DMS79 (cell line): ENCODE results near the gene YTHDF1.

Source experiments
- DNase-seq: peaks from one replicate; lab custom pipeline; 2025; lab: John Stamatoyannopoulos, UW

Gene YTHDF1

GRCh38 chr20:63185215-63185796 is 30.6 kb downstream of the YTHDF1 start:
- DNase-seq, result no peak

DNA sequence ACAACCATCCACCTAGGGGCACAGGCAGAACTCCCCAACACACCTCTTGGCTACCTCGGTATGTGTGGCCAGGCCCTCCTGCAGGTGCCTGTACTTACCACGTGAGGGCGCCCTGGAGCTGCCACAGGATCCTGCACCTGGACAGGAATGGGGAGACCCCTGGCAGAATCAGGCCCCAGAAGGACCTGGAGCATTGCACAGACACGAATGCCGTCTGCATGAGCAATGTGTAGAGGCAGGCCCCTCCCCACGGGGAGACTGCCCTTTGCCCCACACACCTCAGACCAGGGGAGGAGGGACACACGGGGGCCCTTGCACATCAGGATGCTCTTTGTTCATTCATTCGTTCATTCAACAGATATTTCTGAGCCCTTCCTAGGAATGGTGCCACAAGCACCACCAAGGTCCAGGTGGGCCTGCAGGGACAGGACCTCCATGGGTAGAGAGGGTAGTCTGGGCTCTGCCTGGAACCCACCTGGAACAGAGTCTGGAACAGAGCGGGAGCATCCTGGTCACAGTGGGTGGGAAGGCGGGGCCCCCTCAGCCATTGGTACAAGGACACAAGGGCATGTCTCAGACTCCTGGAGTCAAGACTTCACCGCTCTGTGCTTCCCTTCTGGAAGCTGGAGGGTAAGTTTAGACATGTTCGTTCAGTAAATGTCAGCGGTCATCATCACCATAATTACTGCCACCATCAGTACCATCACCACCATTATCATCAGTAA is 32.3 kb downstream of the YTHDF1 start:
- peak; percentile 51 for DNase-seq

DNA sequence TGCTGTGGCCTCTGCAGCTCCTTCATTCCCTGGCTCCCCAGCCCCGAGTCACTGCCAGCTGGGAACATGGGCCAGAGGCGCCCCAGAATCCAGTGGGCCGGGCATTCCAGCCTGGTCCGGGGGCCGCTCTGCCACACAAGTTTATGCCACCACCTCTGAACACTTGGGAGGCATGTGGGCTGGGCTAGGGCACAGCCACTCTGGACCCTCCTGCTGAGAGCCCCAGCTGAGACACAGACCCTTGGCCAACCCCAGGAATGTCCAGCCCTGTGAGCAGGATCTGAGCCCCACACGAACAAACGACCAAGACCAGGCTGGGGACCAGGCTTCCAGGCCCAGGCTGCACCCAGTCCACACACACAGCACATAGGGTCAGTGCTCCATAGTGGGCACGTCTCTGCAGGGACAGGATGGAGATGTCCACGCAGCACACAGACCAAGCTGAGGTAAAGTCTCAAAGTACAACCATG is 33.0 kb downstream of the YTHDF1 start:
- no peak for DNase-seq

DNA sequence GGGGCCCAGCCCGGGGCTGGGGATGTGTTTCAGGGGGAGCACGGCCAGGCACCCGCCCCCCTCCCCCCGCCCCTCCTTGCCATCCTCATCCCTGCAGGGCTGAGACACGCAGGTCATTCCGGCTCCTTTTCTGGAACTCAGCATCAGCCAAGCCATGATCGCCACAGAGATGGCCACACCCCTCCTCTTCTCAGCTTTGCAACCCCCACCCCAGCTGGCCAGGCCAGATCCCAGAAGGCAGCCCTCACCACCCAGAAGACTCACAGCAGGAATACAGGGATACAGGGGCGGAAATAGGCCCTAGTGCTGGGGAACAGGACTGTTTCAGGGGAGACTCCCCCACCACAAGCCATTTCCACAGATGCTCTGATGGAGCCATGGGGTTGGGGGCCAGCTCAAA is 33.5 kb downstream of the YTHDF1 start:
- no peak for DNase-seq

GRCh38 chr20:63181226-63181625 is 34.7 kb downstream of the YTHDF1 start:
- DNase-seq, result no peak

DNA sequence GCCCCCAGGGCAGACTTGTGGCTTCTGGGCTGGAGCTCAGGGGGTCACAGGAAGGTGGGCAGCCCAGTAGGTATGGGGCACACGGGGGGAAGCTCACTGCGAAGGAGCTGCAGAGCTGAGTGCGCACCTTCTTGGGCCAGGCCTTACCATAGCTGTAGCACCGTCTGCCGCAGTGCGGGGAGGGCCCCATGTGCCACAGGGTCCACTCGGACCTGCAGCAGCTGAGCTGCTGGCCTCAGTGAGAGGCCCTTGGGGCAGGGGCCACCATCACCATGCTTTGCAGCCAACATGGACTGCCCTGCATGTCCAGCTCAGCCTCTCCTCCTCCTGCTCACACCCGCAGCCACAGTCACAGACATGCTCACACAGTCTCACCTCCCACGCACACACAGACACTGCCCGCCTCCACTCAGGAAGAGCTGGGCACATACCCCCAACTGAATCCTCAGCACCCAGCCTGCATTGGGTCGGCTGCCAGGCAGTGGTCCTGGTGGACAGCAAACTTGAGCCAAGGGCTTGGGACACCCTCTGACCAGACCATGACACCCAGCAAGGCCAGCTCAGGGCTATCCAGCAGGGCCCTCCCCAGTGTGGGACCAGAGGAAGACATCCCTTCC is 35.3 kb downstream of the YTHDF1 start:
- no peak for DNase-seq

DNA sequence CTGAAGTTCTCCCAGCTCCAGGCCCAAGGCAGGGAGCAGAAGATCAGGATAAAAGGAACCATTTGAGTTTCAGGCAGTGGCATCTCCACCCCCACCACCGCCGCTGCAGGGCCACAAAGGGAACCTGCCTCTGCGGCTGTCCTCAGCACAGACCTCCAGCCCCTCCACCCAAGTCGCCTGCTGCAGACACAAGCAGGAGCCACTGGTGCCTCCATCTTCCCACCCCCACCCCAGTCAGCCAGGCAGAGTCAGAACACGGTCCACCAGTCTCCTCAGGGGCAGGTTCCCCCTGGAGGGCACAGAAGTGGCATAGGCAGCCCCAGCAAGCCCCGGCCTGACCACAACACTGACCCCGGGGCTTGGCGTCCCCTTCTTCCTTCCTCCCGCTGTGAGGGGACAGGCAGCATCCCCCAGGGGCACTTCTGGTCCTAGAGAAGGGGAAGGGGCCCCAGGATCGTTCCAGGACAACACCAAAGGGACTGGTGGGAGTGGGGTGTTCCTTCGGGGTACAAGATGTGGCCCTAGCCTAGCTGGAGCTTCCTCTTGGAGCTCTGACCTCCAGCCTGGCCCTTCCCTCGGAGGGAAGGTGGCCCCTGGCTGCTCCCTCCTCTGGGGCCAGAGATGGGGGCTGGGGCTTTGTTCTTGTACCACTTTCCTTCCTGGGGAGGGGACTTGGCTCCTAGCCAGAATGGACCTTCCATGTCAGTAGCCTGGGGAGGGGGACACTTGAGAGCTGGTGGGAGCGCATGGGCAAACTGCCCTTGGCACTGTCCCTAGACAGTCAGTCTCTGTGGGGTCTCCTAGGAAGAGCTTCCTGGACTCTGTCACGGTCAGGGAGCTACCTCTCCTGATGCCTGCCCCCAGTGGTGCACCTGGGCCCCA is 36.0 kb downstream of the YTHDF1 start:
- DNase-seq, result no peak

- peak; percentile 55 for DNase-seq
These were observed 36.8 kb downstream of the YTHDF1 start for GRCh38 chr20:63178889-63179686.

DNA sequence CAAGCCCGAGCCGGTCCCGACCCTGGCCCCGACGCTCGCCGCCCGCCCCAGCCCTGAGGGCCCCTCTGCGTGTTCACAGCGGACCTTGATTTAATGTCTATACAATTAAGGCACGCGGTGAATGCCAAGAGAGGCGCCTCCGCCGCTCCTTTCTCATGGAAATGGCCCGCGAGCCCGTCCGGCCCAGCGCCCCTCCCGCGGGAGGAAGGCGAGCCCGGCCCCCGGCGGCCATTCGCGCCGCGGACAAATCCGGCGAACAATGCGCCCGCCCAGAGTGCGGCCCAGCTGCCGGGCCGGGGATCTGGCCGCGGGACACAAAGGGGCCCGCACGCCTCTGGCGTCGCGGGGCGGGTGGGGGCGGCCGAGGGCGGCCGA is 37.5 kb downstream of the YTHDF1 start:
- no peak for DNase-seq

DNA sequence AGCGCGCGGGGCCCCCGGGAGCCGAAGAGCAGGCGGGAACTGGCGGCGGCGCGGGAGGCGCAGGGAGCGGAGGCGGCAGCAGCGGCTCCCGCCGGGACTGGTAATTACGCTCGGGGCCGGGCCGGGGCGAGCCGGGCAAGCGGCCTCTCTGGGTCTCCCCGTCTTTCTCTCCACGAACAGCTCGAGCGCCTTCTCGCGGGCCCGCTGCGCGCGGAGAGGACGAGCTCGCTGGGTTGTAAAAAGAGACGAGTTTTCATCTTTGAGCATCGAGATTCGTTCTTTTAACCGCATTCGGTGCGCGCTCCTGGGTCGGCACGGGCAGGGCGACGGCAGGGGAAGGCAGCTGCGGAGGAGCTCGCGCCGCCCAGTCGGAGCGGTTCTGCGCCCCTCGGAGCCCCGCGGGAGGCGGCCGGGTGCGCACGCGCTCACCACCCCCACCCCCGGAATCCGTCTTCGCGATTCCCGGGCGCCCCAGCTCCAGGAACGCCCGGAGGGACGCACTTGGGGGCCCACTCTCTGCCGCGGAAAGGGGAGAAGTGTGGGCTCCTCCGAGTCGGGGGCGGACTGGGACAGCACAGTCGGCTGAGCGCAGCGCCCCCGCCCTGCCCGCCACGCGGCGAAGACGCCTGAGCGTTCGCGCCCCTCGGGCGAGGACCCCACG is 38.0 kb downstream of the YTHDF1 start:
- DNase-seq, result no peak

- no peak for DNase-seq
These were observed 38.7 kb downstream of the YTHDF1 start for GRCh38 chr20:63177134-63177784.

- no peak for DNase-seq
These were observed 39.4 kb downstream of the YTHDF1 start for GRCh38 chr20:63176427-63177133.

GRCh38 chr20:63176034-63176426 is 39.9 kb downstream of the YTHDF1 start:
- no peak for DNase-seq

- no peak for DNase-seq
These were observed 40.7 kb downstream of the YTHDF1 start for GRCh38 chr20:63175038-63175895.

DNA sequence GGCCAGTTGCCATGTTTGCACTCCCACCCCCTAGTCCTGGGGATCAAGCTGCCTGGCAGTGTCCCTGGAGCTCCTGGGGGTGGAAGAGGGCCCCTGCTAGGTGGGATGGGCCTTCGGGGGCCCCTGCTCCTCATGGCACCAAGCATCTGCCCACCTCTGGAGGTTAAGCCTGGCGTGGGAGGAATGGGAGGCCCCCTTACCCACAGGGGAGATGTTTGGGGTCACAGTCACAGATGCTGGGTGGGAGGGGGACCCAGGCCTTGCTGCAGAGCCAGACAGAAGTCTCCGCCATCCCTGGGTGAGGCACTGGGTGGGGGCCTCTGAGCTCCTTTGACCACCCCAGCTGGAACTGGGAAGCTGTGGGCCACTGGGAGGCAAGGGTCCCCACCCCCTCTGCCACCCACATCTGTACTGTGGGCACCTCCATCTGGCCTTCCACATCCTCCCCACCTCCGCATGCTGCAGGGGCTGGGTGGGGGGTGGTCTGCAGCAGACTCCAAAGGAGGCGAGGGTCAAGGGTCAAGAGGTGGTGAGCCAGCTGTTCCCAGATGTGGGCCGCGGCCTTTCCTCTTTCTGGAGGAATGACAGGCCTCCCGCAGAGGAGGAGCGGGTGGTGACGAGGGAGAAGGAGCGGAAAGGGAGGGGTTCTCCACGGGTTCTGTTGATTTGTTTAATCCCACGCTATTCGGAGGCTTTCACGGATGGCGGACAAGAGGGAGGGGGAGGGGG is 41.5 kb downstream of the YTHDF1 start:
- DNase-seq, result no peak

DNA sequence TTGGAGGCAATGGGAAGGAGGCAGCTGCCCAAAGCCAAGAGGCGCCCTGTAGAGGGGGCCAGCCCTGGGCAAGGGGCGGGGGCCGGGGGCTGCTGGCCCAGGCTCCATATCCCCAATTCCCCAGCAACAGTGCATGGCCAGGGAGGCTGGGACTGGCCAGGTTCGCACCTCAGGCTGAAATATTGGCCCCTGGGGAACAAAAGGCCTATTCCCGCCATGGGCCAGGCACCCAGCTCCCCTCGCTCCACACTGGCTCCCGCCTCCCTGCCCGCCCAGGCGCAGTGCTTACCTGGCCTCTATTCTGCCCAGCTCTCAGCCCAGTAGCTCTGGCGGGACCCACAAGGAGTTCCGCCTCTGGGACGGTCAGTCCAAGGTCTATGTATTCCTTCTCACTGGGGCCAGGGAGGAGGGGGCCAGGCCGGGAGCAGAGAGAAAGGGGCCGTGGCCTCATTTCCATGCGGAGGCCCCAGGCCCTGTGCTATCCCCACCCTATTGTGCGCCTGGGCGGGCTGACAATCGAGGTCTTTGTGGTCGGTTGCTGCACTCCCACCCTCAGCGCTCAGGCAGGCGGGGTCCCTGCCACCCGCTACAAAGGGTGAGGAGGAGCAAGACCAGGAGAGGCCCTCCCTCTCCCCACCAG is 42.3 kb downstream of the YTHDF1 start:
- DNase-seq, result no peak

DNA sequence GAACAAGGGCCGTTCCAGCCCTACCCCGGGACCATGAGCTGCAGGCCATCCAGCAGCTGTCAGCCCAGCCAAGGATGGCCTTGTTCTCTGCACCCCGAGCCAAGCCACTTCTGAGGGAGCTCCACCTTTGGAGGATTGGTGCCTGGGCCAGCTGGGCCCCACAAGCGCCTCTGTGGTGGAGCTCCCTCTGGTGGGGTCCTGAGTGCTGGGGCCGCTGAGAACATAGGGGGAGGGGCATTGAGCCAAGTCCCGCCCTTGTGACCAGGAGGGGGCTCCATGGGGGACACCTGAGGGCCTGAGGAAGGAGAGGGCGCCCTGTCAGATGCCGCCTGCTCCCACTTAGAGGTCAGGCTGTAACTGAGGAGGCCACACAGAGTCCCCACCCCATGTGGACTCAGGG is 43.2 kb downstream of the YTHDF1 start:
- no peak for DNase-seq

DNA sequence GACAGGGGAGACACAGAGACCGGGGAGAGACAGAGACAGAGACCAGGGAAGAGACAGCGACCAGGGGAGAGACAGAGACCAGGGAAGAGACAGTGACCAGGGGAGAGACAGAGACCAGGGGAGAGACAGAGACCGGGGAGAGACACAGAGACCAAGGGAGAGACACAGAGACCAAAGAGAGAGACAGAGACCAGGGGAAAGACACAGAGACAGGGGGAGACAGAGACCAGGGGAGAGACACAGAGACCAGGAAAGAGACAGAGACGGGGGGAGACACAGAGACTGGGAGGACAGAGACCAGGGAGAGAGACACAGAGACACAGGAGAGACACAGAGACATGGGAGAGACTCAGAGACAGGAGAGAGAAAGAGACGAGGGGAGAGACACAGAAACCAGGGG is 43.9 kb downstream of the YTHDF1 start:
- no peak for DNase-seq
